DOHH2 (cell line): ENCODE results near the gene CPSF6.
A peak's percentile ranks its signal among the peaks of the same experiment; 100 is the strongest.

ENCODE experiments used
- H3F3A ChIP-seq: fragments of 200-600 bp; sonication (generic), shearing (Covaris generic); 2 replicates; pipeline ENCODE4 v1.6.0; 2016; ENCODE audit warnings: antibody characterized with exemption, mild to moderate bottlenecking; ENCODE audit not compliant: control insufficient read depth, insufficient read depth
- H3K27ac ChIP-seq: fragments of 200-600 bp; sonication (generic); 2 replicates; pipeline ENCODE4 v1.5.1; 2014; ENCODE audit warnings: low read depth, mild to moderate bottlenecking, low read length, moderate library complexity
- H3K27me3 ChIP-seq: fragments of 200-600 bp; sonication (generic); 2 replicates; pipeline ENCODE4 v1.6.1; 2014; ENCODE audit warnings: mild to moderate bottlenecking, low read length, mixed read lengths; ENCODE audit not compliant: control insufficient read depth
- H3K36me3 ChIP-seq: fragments of 200-600 bp; sonication (generic); 2 replicates; pipeline ENCODE4 v1.6.1; 2014; ENCODE audit warnings: mild to moderate bottlenecking, low read length, moderate library complexity, mixed read lengths; ENCODE audit not compliant: control insufficient read depth
- H3K4me1 ChIP-seq: fragments of 200-600 bp; sonication (generic); 2 replicates; pipeline ENCODE4 v1.6.1; 2014; ENCODE audit warnings: mild to moderate bottlenecking, low read length, mixed read lengths; ENCODE audit not compliant: control insufficient read depth
- H3K4me2 ChIP-seq: fragments of 200-600 bp; sonication (generic); 2 replicates; pipeline ENCODE4 v1.6.0; 2014; ENCODE audit warnings: mild to moderate bottlenecking, low read length, moderate library complexity
- H3K4me3 ChIP-seq: fragments of 200-600 bp; sonication (generic); 2 replicates; pipeline ENCODE4 v1.5.1; 2014; ENCODE audit warnings: mild to moderate bottlenecking, low read length, mixed read lengths
- H3K79me2 ChIP-seq: fragments of 200-600 bp; sonication (generic); 2 replicates; pipeline ENCODE4 v1.6.1; 2014; ENCODE audit warnings: mild to moderate bottlenecking, low read length, mixed read lengths; ENCODE audit not compliant: control insufficient read depth
- H3K9me2 ChIP-seq: fragments of 200-600 bp; sonication (generic); replicated peaks from 2 replicates; pipeline ENCODE4 v1.6.1; 2014; ENCODE audit warnings: mild to moderate bottlenecking, low read length, mixed read lengths; ENCODE audit not compliant: control insufficient read depth
- H3K9me3 ChIP-seq: fragments of 200-600 bp; sonication (generic); 2 replicates; pipeline ENCODE4 v1.6.1; 2014; ENCODE audit warnings: antibody characterized with exemption, low read length, mixed read lengths; ENCODE audit not compliant: control insufficient read depth, insufficient read depth
- H4K20me1 ChIP-seq: fragments of 200-600 bp; sonication (generic); 2 replicates; pipeline ENCODE4 v1.6.0; 2014; ENCODE audit warnings: low read depth, mild to moderate bottlenecking, antibody characterized with exemption, low read length, moderate library complexity; ENCODE audit not compliant: control insufficient read depth, insufficient read depth
- EZH2phosphoT487 ChIP-seq: fragments of 200-600 bp; sonication (generic); IDR thresholded peaks from 2 replicates; pipeline ENCODE4 v1.6.1; 2017; ENCODE audit warnings: borderline replicate concordance, mild to moderate bottlenecking, antibody characterized with exemption, low read length, moderate library complexity, mixed read lengths
- TF ChIP-seq, protein P1 (sequence below): fragments of 200-600 bp; sonication (generic); IDR thresholded peaks from one replicate; pipeline ENCODE4 v1.5.1; 2014; ENCODE audit warnings: antibody characterized with exemption, mild to moderate bottlenecking, low read depth, low read length; ENCODE audit not compliant: poor library complexity, severe bottlenecking

The CPSF6 gene

DNA sequence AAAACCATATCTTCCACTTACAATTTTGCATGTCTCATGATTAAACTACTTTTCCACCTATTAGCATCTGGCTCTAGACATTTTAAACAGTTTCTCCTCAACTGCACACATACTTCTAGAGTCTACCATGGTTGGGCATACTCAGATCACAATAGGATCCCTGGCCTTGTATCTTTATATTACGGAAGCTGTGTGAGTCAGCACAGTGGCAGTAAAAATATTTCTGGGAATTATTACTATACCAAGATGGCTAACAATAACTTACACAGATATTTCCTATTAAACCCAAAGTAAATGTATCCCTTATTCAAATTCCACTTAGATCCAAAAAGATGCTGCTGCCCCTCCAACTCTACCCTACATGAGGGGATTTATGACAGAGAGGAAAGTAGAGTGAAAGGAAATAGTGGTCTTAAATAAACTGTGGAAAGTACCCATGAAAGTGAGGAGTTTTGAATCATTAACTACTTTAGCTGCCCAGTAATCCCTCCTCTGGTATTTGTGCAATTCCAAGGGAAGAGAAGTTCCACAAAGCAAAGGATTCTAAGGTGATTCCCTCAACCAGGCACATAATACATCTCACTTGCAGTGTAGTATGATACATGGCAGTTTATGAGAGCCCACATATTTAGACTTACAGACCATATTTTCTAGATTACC lies 14.0 kb upstream of the CPSF6 start:
- Histone ChIP-seq H3K4me2 (no peak overlapping the region), H3K36me3 (no peaks in the 10 kb centered on the region), H4K20me1 (no peaks in the 10 kb centered on the region), H3K9me2 (no peaks in the 10 kb centered on the region), H3K4me3 (no peak overlapping the region), H3K27ac (no peak overlapping the region), H3K79me2 (no peaks in the 10 kb centered on the region), H3K27me3 (no peaks in the 10 kb centered on the region), H3F3A (peaks cover 7% of the 10 kb centered on the region; the same call in 1 of the 2 replicates), H3K4me1 (no peaks in the 10 kb centered on the region), H3K9me3 (no peaks in the 10 kb centered on the region)
- TF ChIP-seq, protein P1, sequence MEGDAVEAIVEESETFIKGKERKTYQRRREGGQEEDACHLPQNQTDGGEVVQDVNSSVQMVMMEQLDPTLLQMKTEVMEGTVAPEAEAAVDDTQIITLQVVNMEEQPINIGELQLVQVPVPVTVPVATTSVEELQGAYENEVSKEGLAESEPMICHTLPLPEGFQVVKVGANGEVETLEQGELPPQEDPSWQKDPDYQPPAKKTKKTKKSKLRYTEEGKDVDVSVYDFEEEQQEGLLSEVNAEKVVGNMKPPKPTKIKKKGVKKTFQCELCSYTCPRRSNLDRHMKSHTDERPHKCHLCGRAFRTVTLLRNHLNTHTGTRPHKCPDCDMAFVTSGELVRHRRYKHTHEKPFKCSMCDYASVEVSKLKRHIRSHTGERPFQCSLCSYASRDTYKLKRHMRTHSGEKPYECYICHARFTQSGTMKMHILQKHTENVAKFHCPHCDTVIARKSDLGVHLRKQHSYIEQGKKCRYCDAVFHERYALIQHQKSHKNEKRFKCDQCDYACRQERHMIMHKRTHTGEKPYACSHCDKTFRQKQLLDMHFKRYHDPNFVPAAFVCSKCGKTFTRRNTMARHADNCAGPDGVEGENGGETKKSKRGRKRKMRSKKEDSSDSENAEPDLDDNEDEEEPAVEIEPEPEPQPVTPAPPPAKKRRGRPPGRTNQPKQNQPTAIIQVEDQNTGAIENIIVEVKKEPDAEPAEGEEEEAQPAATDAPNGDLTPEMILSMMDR = no peak
- TF ChIP-seq EZH2phosphoT487 = no peak

DNA sequence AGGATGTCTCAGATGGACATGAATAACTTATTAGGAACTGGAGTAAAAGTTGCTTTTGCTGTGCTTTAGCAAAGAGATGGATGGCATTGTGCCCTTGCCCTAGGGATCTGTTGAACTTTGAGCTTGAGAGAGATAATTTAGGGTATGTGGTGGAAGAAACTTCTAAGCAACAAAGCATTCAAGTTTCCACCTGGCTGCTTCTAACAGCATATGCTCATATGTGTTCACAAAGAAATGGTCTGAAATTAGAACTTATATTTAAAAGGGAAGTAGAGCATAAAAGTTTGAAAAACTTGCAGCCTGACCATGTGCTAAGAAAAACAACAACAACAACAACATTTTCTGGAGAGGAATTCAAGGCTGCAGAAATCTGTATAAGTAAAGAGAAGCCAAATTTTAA lies 7.9 kb upstream of the CPSF6 start:
- Histone ChIP-seq H3K9me2 (no peaks in the 10 kb centered on the region), H3K4me1 (peaks cover 4% of the 10 kb centered on the region; the same call in 1 of the 2 replicates), H3K9me3 (peaks cover 6% of the 10 kb centered on the region; the same call in 1 of the 2 replicates), H3K36me3 (no peaks in the 10 kb centered on the region), H3F3A (peaks cover 7% of the 10 kb centered on the region; the same call in 1 of the 2 replicates), H3K4me2 (no peak overlapping the region), H4K20me1 (no peaks in the 10 kb centered on the region), H3K27ac (no peak overlapping the region), H3K79me2 (no peaks in the 10 kb centered on the region), H3K4me3 (no peak overlapping the region), H3K27me3 (no peaks in the 10 kb centered on the region)
- TF ChIP-seq, protein P1 = no peak
- no peak for TF ChIP-seq EZH2phosphoT487

- Histone ChIP-seq H3K4me2 (peak overlapping the region; percentile 85), H3K4me1 (peaks cover 48% of the 10 kb centered on the region), H3K9me3 (no peaks in the 10 kb centered on the region), H3K79me2 (peaks cover 52% of the 10 kb centered on the region), H3K27ac (peak overlapping the region; percentile 48), H3K4me3 (peak overlapping the region; percentile 100), H4K20me1 (peaks cover 29% of the 10 kb centered on the region), H3K27me3 (no peaks in the 10 kb centered on the region), H3K36me3 (peaks cover 37% of the 10 kb centered on the region), H3K9me2 (no peaks in the 10 kb centered on the region), H3F3A (peaks cover 4% of the 10 kb centered on the region; the same call in 1 of the 2 replicates)
- no peak for TF ChIP-seq EZH2phosphoT487
- TF ChIP-seq, protein P1 = no peak
Observed at GRCh38 chr12:69238589-69239351, 599 bp upstream of the CPSF6 start.
